NCI-H2227 treated with DMSO at 0.1 percent for 48 hours (cell line): ENCODE measurements around the gene TNFRSF18.

Source experiments
- DNase-seq: peaks from one replicate; lab custom pipeline; 2025; lab: John Stamatoyannopoulos, UW

Gene TNFRSF18

DNA sequence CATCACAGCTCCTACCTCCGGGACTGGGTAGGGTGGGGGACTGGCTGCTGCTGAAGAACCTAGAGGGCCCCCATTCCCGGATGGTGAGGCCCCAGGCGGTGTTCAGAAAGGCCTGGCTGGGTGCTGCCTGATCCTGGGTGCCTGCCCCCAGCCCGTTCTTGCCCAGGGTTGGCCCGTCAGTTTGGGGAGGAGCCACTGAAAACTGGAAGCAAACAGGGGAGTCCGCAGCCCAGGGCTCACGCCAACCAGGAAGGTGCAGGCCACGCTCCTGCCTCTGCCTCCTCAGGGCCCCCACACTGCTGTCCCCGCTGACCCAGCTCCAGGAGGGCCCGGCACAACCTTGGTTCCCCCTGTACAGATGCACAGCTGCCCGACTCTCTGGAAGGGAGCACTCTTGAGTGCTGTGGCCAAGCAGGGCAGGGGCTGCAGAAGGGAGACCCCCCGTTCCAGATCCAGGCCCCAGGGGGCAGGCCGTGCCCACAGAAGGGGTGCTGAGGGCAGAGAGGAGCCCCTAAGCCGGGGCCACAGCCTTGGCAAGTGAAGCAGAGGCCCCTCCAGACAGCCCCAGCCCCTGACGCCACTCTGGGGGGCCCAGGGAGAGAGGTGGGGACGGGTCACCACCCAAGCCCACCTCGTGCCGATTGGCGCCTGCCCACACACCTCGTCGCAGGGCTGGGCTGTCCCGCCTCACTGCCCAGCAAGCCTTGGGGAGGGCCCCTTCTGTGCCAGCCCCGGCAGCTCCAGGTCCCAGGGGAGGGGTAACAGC lies 34.6 kb upstream of the TNFRSF18 start:
- DNase-seq, result no peak

DNA sequence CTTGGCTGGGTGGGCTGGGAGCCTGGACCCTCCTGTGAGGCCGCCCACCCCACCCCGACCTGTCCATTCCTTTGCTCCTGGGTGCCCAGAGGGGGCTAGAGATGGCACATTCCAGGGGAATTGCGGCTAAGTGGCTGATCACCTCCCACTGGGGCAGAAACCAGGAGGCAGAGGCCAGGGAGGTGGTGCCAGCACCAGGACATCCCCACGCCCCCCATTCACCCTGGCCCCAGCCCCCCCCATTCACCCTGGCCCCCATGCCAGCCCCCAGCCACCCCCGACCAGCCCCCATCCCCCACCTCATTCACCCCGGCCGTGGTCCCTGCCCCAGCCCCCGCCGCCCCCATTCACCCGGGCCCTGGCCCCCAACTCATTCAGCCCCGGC lies 33.9 kb upstream of the TNFRSF18 start:
- DNase-seq, result no peak

DNA sequence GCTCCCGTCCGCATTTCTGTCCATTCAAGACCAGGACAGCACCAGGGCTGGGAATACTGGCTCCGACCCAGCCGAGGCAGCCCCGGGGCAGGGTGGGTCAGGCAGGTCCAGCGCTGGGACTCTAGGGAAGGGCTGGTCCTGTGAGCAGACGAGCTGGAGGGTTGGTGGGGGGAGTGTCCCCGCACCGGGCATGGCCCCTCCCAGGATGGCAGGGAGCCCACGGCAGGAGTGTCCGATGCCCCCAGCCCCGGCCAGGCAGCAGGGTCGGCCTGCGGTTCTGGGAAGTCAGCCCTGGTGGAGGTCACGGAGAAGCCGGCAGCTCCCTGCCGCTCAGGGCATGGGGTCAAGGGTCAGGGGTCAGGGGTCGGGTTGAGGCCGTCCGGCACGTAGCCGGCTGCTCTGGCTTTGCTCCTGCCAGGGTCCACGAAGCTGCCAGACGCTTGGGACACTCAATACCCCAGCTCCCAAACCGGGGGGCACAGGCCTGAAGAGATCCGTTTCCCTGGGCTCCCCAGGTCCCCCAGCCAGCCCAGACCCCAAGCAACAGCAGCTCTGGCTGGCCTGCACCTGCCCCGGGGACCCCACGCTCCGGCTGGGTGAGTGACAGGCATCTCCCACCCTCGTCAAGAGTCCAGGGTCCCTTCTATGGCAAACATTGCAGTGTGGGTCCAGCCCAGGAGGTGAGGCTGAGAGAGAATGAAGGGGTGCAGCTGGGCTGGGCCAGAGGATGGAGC lies 33.4 kb upstream of the TNFRSF18 start:
- DNase-seq, result no peak

DNA sequence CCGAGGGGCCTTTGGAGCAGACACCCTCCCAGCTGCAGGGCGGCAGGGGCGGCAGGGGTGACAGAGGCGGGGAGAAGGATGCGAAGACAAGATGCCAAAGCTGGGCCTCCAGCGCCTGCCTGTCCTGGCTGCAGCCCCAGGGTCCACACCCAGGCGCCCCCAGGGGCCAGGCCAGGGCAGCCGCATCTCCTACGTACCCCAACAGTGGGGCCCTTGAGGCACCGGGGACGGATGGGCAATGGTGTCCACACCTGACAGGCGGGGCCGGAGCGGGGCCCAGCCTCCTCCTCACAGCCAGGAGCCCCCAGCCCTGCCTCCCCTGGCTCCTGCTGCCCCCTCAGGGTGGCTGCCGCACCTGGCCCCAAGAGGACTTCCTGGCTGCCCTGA lies 32.8 kb upstream of the TNFRSF18 start:
- no peak for DNase-seq

DNA sequence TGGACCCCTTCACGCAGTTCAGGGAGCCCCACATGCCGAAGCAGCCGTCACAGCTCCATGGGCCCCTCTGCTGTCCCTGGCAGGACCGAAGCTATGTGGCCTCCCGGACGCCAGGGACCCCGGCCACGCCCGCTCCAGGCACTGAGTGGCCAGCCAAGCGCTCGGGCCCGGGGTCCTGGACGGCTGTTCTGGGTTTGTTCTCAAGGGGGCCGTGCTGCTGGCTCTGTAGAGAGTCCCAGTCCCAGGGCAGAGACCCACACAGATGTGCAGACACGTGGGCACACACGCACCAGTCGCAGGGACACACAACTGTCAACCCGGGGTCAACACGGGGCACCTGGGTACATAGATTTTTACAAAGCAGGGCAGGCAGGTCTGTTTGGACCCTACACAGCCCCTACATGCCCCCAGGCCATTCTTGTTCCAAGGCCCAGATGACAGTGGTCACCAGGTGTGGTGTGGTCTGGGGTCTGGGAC lies 32.3 kb upstream of the TNFRSF18 start:
- no peak for DNase-seq

DNA sequence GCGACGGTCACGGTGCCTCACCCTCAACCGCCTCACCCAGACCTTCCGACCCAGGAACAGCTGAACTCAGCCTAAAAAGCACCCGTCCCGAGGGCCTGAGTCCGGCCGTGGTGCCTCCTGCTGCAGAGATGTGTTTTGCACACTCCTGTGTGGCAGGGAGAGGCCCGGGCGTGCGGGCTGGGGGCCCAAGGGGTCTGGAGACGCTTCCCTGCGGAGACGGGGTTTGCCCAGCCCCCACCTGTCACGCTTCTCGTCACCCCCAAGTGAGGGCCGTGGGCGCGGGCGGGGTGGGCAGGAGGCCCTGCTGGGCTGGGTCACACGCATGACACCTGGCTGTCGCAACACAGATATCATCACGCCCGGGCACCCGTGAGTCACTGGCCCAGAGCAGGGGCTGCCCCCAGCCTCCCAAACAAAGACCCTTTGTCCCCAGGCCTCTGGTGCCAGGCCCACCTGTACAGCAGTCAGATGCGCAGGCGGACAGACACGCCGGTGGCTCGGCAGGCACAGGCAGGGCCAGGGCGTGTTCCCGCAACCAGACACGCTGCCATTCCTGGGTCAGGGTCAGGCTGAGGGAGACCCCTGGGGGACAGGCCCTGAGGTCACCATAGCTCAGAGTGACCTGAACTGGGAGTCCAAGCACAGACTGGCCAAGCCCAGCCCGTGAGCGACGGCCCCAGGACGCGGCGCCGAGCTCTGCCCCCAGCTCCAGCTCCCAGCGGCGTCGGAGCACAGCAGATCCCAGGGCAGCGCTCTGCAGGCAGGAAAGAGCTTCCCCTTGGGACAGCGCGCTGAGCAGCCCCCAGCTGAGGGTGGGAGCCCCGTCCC lies 31.7 kb upstream of the TNFRSF18 start:
- DNase-seq, result no peak

DNA sequence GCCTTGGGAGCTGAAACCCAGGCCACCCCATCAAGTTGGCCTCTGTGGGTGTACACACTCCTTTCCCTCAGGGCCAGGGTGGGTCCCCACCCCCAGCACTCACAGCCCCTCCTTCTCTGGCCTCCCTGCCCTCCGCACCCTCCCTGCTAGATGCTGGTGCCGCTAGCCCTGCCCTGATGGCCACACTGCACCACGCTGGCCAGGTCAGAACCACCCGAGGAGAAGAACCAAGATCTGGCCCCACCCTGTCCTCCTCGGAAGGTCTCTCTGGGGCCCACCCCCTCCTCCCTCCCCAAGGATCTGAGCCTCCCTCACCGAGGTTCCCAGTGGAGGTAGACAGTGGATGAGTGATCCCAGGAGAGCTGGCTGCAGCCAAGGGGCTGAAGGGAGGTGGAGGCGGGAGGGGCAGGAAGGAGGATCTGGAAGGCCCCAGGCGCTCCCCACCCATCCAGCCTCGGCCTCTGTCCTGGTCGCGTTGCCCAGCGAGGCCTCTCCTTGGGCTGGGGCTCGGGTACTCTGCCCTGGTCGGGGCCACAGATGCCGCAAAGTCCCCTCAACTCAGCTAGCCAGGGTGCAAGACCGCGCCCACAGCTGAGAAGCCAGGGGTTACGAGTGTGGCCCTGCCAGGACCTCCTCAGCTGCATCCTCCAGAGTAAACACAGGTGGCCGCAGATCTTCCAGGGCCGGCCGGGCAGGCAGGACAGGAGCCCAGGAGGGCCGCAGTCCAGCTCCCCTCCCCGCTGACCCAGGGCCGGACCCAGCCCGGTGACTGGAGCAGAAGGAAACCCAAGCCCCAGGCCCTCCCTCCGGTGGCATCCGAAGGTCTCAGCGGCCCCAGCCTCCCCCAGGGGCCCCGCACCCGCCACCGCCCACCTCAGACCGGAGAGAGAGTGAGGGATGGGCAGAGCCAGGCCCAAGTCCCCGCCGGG lies 30.8 kb upstream of the TNFRSF18 start:
- DNase-seq, result no peak

DNA sequence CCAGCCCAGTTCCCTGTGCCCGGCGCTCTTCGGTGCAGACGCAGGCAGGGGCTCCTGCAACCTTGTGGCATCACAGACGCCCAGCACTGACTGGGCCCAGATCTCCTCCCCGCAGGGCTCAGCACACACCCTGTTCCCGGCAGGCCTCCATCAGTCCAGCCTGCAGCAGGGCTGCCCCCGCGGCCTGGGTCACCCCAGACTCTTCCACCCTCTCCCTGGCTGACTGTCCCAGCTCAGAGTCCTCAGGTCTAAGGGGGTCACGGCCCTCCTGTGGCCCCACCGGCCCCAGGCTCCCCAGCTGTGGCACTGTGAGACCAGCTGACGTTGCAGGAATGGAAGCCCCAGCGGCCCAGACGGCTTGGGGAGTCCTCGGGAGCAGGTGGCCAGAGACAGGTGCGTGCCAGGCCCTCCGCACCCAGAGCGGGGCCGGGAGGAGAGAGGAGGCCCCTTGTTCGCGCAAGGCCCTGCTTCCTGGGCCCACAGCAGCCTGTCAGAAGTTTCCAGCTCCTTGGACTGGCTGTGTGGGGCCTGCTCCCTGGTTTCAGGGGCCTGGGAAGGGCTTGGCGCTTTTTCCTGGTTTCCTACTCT lies 29.9 kb upstream of the TNFRSF18 start:
- DNase-seq, result no peak

DNA sequence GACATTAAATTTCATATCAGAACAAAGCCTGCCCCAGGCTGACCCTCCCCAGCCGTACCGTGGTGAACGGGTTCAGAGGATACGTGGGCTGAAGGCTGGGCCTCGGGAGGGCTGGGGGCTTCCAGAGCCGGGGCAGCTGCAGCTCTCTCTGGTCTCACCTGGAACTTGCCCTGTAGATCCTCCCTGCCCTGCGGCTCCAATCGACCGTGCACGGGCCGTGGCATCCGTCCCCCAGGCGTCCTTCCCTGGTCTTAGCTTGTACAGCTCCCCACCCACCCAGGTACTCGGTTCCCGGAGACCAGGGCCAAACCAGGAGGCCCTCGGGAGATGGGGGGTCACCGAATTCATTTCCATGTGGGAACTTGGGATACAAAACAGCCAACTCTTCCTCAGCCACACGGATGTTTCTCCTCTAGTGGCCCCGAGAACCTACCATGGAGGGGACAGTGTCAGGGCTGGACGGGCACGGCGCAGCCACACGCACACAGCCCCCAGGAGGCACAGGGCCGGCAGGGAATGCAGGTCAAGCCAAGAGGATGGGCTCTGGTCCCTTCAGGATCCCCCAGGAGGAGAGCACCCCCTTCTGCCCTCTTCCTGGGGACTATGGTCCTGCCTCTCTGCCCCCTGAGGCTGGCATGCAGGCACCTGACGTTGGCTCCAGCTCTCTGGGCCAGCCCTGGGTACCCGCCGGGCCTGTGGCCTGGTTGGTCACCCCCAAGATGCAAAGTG lies 28.8 kb upstream of the TNFRSF18 start:
- DNase-seq, result no peak

DNA sequence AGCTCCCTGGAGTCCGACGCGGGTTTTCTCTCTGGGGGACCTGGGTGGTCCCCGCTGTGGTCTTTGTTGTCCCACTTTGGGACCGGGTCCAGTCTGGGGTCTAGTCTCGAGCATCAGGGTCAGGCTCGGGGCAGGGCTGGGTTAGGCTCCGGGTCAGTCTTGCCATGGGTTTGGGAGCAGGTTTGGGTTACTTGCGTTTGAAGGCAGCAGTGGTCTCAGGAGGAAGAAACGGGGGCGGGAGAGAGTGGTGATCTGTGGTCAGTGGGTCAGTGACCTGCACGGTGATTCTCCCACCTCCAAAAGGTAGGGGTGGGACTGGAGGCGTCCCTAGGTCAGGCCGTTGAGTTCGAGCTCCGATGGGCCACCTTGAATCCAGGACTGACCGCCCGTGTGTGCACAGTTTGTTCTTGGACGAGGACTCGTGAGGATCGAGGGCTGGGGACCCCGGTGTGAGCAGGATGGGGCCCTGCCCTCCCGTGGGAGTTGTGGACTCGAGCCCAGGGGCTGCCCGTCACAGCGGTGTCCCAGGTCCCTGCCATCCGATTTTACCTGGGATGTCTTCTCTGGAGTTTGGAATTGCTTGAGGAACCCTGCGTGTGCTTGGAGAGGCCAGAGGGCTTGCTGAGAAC lies 27.9 kb upstream of the TNFRSF18 start:
- DNase-seq, result no peak

DNA sequence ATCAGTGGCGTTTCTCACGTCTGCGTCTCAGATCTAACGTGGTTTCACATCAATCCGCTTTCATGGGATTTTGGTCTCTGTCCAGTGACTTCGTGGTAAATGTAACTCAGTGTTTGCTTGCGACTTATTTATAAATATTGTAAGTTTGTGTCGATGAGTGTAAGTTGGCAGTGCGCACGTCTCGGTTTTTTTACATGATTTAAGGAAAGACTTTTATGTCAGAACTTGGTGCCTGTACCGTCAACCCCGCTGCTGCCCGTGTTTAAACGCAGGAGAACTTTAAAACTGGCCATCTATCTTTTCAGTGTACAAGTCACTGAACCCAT lies 27.1 kb upstream of the TNFRSF18 start:
- no peak for DNase-seq

DNA sequence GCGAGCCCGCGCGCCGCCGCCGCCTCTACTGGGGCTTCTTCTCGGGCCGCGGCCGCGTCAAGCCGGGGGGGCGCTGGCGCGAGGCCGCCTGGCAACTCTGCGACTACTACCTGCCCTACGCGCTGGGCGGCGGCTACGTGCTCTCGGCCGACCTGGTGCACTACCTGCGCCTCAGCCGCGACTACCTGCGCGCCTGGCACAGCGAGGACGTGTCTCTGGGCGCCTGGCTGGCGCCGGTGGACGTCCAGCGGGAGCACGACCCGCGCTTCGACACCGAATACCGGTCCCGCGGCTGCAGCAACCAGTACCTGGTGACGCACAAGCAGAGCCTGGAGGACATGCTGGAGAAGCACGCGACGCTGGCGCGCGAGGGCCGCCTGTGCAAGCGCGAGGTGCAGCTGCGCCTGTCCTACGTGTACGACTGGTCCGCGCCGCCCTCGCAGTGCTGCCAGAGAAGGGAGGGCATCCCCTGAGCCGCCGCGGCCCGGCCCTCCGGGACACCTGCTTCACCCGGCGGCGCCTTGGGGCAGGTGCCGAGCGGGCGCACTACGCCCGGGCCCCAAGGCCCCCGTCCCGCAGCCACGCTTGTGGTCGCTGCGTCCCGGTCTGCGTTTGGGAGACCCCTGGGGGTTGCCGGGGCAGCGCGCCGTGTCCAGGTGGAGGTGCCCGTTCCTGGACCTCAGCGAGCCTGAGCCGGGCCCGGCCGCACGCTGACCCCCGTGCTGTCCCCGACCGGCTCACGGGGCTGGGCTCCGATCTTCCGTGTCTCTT lies 26.6 kb upstream of the TNFRSF18 start:
- DNase-seq, result no peak

DNA sequence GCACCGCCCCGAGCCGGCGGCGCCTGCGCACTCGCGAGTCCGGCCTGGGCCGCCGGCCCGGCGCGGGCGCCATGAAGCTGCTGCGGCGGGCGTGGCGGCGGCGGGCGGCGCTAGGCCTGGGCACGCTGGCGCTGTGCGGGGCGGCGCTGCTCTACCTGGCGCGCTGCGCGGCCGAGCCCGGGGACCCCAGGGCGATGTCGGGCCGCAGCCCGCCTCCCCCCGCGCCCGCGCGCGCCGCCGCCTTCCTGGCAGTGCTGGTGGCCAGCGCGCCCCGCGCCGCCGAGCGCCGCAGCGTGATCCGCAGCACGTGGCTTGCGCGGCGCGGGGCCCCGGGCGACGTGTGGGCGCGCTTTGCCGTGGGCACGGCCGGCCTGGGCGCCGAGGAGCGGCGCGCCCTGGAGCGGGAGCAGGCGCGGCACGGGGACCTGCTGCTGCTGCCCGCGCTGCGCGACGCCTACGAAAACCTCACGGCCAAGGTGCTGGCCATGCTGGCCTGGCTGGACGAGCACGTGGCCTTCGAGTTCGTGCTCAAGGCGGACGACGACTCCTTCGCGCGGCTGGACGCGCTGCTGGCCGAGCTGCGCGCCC lies 25.9 kb upstream of the TNFRSF18 start, which contains the start of gene B3GALT6:
Gene B3GALT6 (plus strand): TSS at position 30 of the 588 bp plus-strand sequence. CDS start 42 bp downstream, at position 72.
- no peak for DNase-seq

DNA sequence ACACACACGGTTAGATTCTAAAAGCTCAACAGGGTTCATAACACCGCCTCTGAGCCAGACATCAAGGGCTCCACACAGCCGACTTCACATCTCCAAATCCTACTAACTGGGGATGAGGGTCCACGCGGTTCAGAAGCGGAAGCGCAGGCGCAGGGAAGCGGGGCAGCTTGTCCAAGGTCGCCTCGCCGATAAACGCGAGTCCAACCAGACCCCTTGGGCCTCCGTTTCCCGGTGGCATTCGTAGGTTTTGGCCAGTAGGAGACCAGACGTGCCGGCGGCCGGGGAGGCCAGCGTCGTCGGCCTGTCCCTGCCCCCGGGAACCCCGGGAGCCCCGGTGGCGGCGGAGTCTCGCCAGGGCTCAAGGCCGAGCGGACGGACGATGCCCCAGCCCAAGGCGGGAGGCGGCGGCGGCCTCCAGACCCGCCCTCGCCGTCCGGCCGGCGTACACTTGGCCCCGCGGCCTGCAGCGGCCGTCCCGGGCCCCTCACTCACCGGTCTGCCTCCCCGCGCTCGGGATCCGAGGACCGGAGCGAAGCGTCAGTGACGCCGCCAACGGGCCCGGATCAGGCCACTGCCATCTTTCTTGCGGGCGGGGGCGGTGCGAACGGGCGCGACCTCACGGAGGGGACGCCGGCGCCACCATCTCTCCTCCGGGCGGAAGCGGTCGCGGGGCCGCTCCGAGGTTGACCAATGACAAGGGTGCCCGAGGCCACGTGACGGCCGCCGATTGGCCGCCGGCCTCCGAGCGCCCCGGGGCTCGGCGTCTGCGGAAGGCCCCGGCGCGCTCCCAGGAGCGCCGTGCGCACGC lies 25.2 kb upstream of the TNFRSF18 start, which contains the start of gene SDF4:
Gene SDF4 (minus strand): TSS at position 602 of the 808 bp plus-strand sequence. CDS start 3,229 bp downstream, outside the sequence.
- DNase-seq, result peak; percentile 92

DNA sequence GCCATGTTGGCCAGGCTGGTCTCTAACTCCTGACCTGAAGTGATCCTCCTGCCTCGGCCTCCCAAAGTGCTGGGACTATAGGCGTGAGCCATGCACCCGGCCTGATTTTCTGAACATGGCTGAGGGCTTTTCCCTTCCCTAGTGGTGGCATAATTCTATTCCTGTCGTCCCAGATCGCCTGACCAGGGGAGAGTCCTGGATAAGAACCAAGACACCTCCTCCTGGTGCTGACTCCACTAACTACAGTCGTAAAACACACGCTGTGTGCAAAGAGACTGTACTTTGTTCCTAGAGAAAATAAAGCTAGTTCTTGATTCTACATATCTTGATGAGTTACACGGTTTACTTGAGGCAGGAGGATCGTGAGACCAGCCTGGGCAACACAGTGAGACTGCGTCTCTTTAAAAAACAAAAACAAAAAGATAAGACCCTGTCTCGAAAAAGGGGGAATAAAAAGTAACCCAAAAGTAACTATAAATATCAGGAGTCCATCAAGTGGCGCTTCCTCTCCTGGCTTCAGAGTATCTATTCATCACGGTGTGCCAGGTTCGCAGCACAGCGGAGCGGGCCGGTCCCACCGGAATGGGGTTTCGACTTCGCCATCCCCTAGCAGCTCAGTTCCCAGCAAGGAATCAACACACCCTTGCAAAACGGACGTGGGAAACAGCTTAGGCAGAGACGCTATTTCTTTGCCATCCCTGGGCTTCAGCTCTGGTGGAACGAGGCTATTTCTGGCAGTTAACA lies 24.4 kb upstream of the TNFRSF18 start:
- DNase-seq, result no peak

DNA sequence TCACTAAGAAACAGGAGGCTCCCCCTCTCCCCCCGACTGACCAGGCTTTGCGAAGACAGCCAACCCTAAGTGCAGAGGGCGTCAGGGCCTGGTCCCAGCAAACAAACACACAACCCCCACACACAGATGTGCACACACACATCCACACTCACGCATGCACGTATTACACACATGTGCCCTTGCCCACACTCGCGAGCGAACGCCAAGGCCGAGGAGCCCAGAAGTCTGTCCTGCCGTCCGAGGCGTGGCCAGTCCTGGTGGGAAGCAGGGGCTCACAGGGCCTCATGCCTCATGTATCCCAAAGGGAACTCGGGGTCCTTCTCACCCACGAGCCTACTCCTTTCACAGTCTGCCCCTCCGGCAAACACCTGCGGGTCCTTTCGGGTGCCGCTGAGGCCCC lies 23.4 kb upstream of the TNFRSF18 start:
- no peak for DNase-seq
